Globus pallidus (tissue), 1 donor: ENCODE measurements around the gene GUCD1.
A peak's percentile ranks its signal among the peaks of the same experiment; 100 is the strongest.

Experiments
- DNase-seq: peaks from one replicate; pipeline ENCODE4 v3.0.0-alpha.2; 2015; ENCODE audit warnings: low spot score

The GUCD1 gene

GRCh38 chr22:24503137-24503842, 51.6 kb downstream of the GUCD1 start:
- DNase-seq = peak; percentile 43

- no peak for DNase-seq
Observed at GRCh38 chr22:24502541-24502940, 52.4 kb downstream of the GUCD1 start.

GRCh38 chr22:24502034-24502433, 52.9 kb downstream of the GUCD1 start:
- no peak for DNase-seq

- no peak for DNase-seq
Observed at GRCh38 chr22:24501301-24502005, 53.5 kb downstream of the GUCD1 start.

- no peak for DNase-seq
Observed at GRCh38 chr22:24500277-24500820, 54.6 kb downstream of the GUCD1 start.

GRCh38 chr22:24499706-24500276, 55.1 kb downstream of the GUCD1 start:
- DNase-seq = no peak

GRCh38 chr22:24498824-24499223, 56.1 kb downstream of the GUCD1 start:
- no peak for DNase-seq

GRCh38 chr22:24497841-24498258, 57.1 kb downstream of the GUCD1 start:
- DNase-seq = no peak

- no peak for DNase-seq
Observed at GRCh38 chr22:24496661-24497060, 58.3 kb downstream of the GUCD1 start.

- no peak for DNase-seq
Observed at GRCh38 chr22:24496234-24496633, 58.7 kb downstream of the GUCD1 start.

GRCh38 chr22:24495365-24495675, 59.6 kb downstream of the GUCD1 start:
- no peak for DNase-seq

GRCh38 chr22:24494528-24495364, 60.2 kb downstream of the GUCD1 start, which contains the start of gene UPB1:
Gene UPB1, plus strand, starts transcription at chr22:24495332. Its CDS starts 72 bp downstream, at chr22:24495404.
- DNase-seq = no peak

GRCh38 chr22:24494167-24494527, 60.8 kb downstream of the GUCD1 start:
- DNase-seq = no peak

GRCh38 chr22:24492391-24492790, 62.5 kb downstream of the GUCD1 start:
- no peak for DNase-seq
